CD14-positive monocyte (primary cell): Measurements from ENCODE around the gene CUL7. TPM values are rescaled to one million over a fixed set of nuclear protein-coding genes. Genes with fewer than 3 reads are reported as not detected.
A peak's percentile ranks its signal among the peaks of the same experiment; 100 is the strongest.

Experiments
- DNase-seq, 3 donors: peaks; one replicate each; pipeline ENCODE4 v3.0.0-alpha.2; 2011 to 2022
- H2AFZ ChIP-seq: 2 replicates; pipeline ENCODE4 v1.6.0; 2012; ENCODE audit warnings: mild to moderate bottlenecking, low read depth, low read length, inconsistent platforms; ENCODE audit not compliant: insufficient read depth, poor library complexity, severe bottlenecking
- H3K27ac ChIP-seq, 2 donors: 1 replicate in 1 of 2; 2 replicates in 1 of 2; pipeline ENCODE4 v1.5.1; 2012 to 2013; ENCODE audit warnings: low read length in 2 of 2, control low read depth in 1 of 2, inconsistent platforms in 1 of 2, low read depth in 1 of 2, mild to moderate bottlenecking in 1 of 2
- H3K27me3 ChIP-seq, 2 donors: one replicate each; pipeline versions ENCODE4 v1.6.0 to v1.6.1; 2011 to 2013; ENCODE audit warnings: low read length in 2 of 2; ENCODE audit not compliant: control insufficient read depth in 2 of 2, insufficient read depth in 2 of 2
- H3K36me3 ChIP-seq, 2 donors: replicated peaks in 1 of 2; 1 replicate in 1 of 2; 2 replicates in 1 of 2; pipeline versions ENCODE4 v1.5.1 to v1.6.1; 2012 to 2013; ENCODE audit warnings: low read length in 2 of 2, control low read depth in 1 of 2, inconsistent platforms in 1 of 2, mild to moderate bottlenecking in 1 of 2; ENCODE audit not compliant: insufficient read depth in 2 of 2, control insufficient read depth in 1 of 2
- H3K4me1 ChIP-seq, 2 donors: 1 replicate in 1 of 2; 2 replicates in 1 of 2; pipeline versions ENCODE4 v1.5.1 to v1.6.1; 2012 to 2013; ENCODE audit warnings: low read length in 2 of 2, control low read depth in 1 of 2, inconsistent platforms in 1 of 2, mild to moderate bottlenecking in 1 of 2, moderate library complexity in 1 of 2; ENCODE audit not compliant: insufficient read depth in 2 of 2, control insufficient read depth in 1 of 2
- H3K4me2 ChIP-seq: replicated peaks from 2 replicates; pipeline ENCODE3; 2012; ENCODE audit warnings: low read length, moderate library complexity, mild to moderate bottlenecking; ENCODE audit not compliant: poor library complexity, severe bottlenecking; ENCODE audit errors: extremely low read depth
- H3K4me3 ChIP-seq, 3 experiments: fragments of 200-600 bp in 1 of 3; sonication (generic) in 1 of 3; replicated peaks in 1 of 3; 1 replicate in 2 of 3; 2 replicates in 1 of 3; pipeline ENCODE4 v1.5.1; 2011 to 2013; ENCODE audit warnings: low read length in 3 of 3, mild to moderate bottlenecking in 3 of 3, control low read depth in 2 of 3, low read depth in 2 of 3, inconsistent platforms in 1 of 3, moderate library complexity in 1 of 3
- H3K79me2 ChIP-seq: 2 replicates; pipeline ENCODE4 v1.6.0; 2012; ENCODE audit warnings: mild to moderate bottlenecking, control low read depth, inconsistent platforms, low read length, moderate library complexity; ENCODE audit not compliant: insufficient read depth
- H3K9ac ChIP-seq: 2 replicates; pipeline ENCODE4 v1.6.0; 2017; ENCODE audit warnings: low read length, mild to moderate bottlenecking; ENCODE audit not compliant: insufficient read depth, poor library complexity, severe bottlenecking
- H3K9me3 ChIP-seq, 2 donors: replicated peaks in 1 of 2; 1 replicate in 1 of 2; 2 replicates in 1 of 2; pipeline versions ENCODE4 v1.5.1 to v1.6.1; 2012 to 2013; ENCODE audit warnings: low read length in 2 of 2, control low read depth in 1 of 2; ENCODE audit not compliant: control insufficient read depth in 1 of 2, insufficient read depth in 1 of 2
- H4K20me1 ChIP-seq: 2 replicates; pipeline ENCODE4 v1.6.0; 2012; ENCODE audit warnings: mild to moderate bottlenecking, low read length, control low read depth, moderate library complexity; ENCODE audit not compliant: insufficient read depth
- H3K27ac Mint-ChIP-seq, 7 donors: one replicate each; pipeline ENCODE4 v1.8.0; 2020; ENCODE audit warnings: mild to moderate bottlenecking in 7 of 7, mixed read lengths in 7 of 7, moderate library complexity in 6 of 7, inconsistent platforms in 2 of 7
- H3K27me3 Mint-ChIP-seq, 3 donors: one replicate each; pipeline ENCODE4 v1.8.0; 2021 to 2022; ENCODE audit warnings: low read depth in 3 of 3, mild to moderate bottlenecking in 3 of 3, mixed read lengths in 3 of 3, moderate library complexity in 3 of 3, inconsistent platforms in 1 of 3
- H3K36me3 Mint-ChIP-seq, 2 donors: one replicate each; pipeline ENCODE4 v1.8.0; 2020; ENCODE audit warnings: mixed read lengths in 2 of 2, inconsistent platforms in 1 of 2, mild to moderate bottlenecking in 1 of 2
- H3K4me1 Mint-ChIP-seq: one replicate; pipeline ENCODE4 v1.8.0; 2020; ENCODE audit warnings: mild to moderate bottlenecking, mixed read lengths
- H3K4me3 Mint-ChIP-seq, 2 donors: one replicate each; pipeline ENCODE4 v1.8.0; 2020; ENCODE audit warnings: mild to moderate bottlenecking in 2 of 2, mixed read lengths in 2 of 2, moderate library complexity in 1 of 2
- H3K9me3 Mint-ChIP-seq, 7 donors: one replicate each; pipeline ENCODE4 v1.8.0; 2020 to 2022; ENCODE audit warnings: mixed read lengths in 7 of 7, mild to moderate bottlenecking in 6 of 7, moderate library complexity in 6 of 7, inconsistent platforms in 2 of 7
- CTCF ChIP-seq: fragments of 200-600 bp; IDR thresholded peaks from one replicate; pipeline ENCODE4 v1.8.0; 2022; ENCODE audit warnings: antibody characterized with exemption, mild to moderate bottlenecking
- WGBS: methylation state at CpG from one replicate; pipeline ENCODE4 v1.1.5; 2013; ENCODE audit warnings: missing lambda C conversion rate; ENCODE audit not compliant: insufficient coverage; 5-methylcytosine and 5-hydroxymethylcytosine counted together
- intact Hi-C, 2 donors: fragments of 100-400 bp; cut with micrococcal nuclease; formaldehyde crosslinking; loops; one replicate each; pipeline versions ENCODE4 v1.15.0 to v1.15.1; 2023
- polyA plus RNA-seq, 3 donors: library from polyadenylated mRNA; depleted of rRNA in 1 of 3; unstranded in 2 of 3; stranded (reverse) in 1 of 3; fragments of 300-500 nt in 2 of 3; fragments of >200 nt in 1 of 3; fragmentation: Illumina TruSeq in 2 of 3; gene quantifications; 1 replicate in 2 of 3; 2 replicates in 1 of 3; pipeline ENCODE4 v1.2.3, GENCODE V29; 2012 to 2021

The CUL7 gene
- polyA plus RNA-seq, 3 donors = 1.2 to 11.6 (median 2.4) TPM

GRCh38 chr6:43016943-43017334 is 36.7 kb downstream of the CUL7 start:
- DNase-seq = no peak
- peaks cover 45 to 51% of the 10 kb centered on the region in 2 donors for H3K4me1 ChIP-seq
- peaks cover 30 to 31% of the 10 kb centered on the region in 2 donors for H3K36me3 ChIP-seq

More at GRCh38 chr6:43016943-43017334, 36.7 kb downstream of the CUL7 start:
- Mint-ChIP-seq H3K4me3 (no peak overlapping the region), H3K36me3 (peaks cover 30 to 41% of the 10 kb centered on the region in 2 donors), H3K9me3 (no peaks in the 10 kb centered on the region), H3K27me3 (peaks cover 0 to 4% (median 0%) of the 10 kb centered on the region in 3 donors), H3K4me1 (peaks cover 49% of the 10 kb centered on the region), H3K27ac (peak overlapping the region in 1 of 7 donors; percentile 51)
- no peak for TF ChIP-seq CTCF
- intact Hi-C loops = loop anchor here in 1 of 2 donors (10.0 kb wide), 2 partner anchors 112 to 498 kb away; partner anchors contain the start of genes LRRC73, POLR1C and YIPF3
- Histone ChIP-seq H3K9me3 (no peaks in the 10 kb centered on the region), H3K4me3 (no peak overlapping the region), H4K20me1 (peaks cover 47% of the 10 kb centered on the region), H3K27ac (peak overlapping the region in 1 of 2 donors; percentile 56), H3K4me2 (no peak overlapping the region), H3K27me3 (no peaks in the 10 kb centered on the region), H3K9ac (no peak overlapping the region), H3K79me2 (peaks cover 61% of the 10 kb centered on the region), H2AFZ (no peak overlapping the region)
- 98% methylated on average over 12 of the region's 12 CpGs for WGBS
